T-helper 2 cell treated with Interferon-gamma antibody and Interleukin-4, amounts not matched to agents 5 μg/mL and 100 μg/mL, for 36 hours (primary cell): Measurements from ENCODE around the gene IL7R.
"Not testable (repeated sequence)": the region's sequence is repeated elsewhere in the genome, so short reads cannot be mapped to it uniquely, and the experiment has no call there.

Experiments used
- DNase-seq: peaks from one replicate; pipeline ENCODE4 v3.0.0; 2021; ENCODE audit warnings: low spot score
- H3K27ac Mint-ChIP-seq: one replicate; pipeline ENCODE4 v1.8.0; 2021; ENCODE audit warnings: mild to moderate bottlenecking, mixed read lengths
- H3K27me3 Mint-ChIP-seq: one replicate; pipeline ENCODE4 v1.8.0; 2021; ENCODE audit warnings: low read depth, mixed read lengths
- H3K36me3 Mint-ChIP-seq: one replicate; pipeline ENCODE4 v1.8.0; 2021; ENCODE audit warnings: low read depth, mixed read lengths
- H3K4me1 Mint-ChIP-seq: one replicate; pipeline ENCODE4 v1.8.0; 2021; ENCODE audit warnings: low read depth, mixed read lengths
- H3K4me3 Mint-ChIP-seq: one replicate; pipeline ENCODE4 v1.8.0; 2022; ENCODE audit warnings: mild to moderate bottlenecking, moderate library complexity, mixed read lengths
- H3K9me3 Mint-ChIP-seq: one replicate; pipeline ENCODE4 v1.8.0; 2021; ENCODE audit warnings: mixed read lengths

Gene IL7R

DNA sequence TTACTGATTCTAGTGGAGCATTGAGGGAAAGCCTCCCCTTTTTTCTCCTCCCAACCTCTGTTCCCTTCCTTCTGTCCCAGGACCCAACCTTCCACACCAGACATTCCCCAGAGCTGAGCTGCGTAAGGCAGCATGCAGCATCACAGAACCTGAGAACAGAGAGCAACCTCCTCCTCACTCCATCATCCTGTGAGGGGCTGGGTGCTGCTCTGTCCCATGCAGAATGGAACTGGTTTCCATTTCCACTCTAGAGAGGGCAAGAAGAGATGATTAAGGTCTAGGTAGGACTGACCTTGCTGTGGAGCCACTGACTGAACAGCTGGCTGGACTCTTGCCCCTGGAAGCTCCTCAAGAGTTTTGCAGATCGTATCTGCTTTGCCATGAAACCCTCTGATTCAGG lies 30.1 kb upstream of the IL7R start:
- Mint-ChIP-seq H3K36me3 (peaks cover 7% of the 10 kb centered on the region), H3K27ac (peak overlapping the region; percentile 87), H3K4me3 (peak overlapping the region; percentile 76)

DNA sequence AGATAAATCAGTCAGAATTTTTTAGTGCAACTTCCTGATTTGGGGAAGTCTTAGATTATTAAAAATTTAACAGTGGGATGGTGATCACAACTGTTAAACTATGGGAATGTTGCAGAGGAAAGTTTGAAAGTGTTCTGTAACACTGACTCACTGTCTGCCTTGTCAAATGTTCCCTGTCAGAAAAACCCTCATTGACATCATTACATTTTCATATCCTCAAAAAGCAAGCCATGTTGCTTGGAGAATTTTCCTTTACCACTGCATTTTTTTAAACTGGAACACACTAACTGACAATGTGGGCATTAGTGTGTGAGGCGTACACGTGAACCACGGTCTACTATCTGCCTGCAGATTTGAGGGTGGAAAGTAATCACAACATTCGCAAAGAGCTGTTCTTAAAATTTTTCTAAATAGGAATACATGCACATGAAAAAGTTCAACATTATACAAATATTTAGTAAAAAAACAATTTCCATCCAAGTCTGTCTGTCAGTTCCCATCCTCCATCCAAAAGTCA lies 28.6 kb upstream of the IL7R start:
- Mint-ChIP-seq H3K4me3 (no peak overlapping the region), H3K4me1 (peaks cover 77% of the 10 kb centered on the region), H3K36me3 (peaks cover 7% of the 10 kb centered on the region), H3K27me3 (peaks cover 2% of the 10 kb centered on the region), H3K27ac (peak overlapping the region; percentile 35), H3K9me3 (no peaks in the 10 kb centered on the region)
- no peak for DNase-seq

More for the DNA sequence above, 30.1 kb upstream of the IL7R start:
- DNase-seq = no peak
- Mint-ChIP-seq H3K27me3 (no peaks in the 10 kb centered on the region), H3K9me3 (no peaks in the 10 kb centered on the region), H3K4me1 (peaks cover 81% of the 10 kb centered on the region)

DNA sequence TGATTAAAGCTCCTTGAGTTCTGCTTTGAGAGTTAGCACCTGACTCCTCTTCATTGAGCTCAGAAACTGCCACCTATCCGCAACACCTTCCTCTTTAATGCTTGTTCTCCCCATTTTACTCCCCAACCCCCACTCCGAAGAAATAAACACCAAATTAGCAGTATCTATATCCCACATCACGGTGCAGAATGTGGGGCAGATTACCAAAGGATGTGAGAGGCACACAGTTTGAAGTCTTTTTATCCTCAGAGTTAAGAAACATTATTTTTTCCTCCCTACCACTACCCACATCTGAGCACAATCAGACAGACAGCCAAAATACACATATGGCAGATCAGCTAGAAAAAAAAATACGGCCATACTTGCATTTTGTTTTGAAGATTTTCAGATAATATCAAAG lies 26.1 kb upstream of the IL7R start:
- H3K4me1 Mint-ChIP-seq = peaks cover 79% of the 10 kb centered on the region

DNA sequence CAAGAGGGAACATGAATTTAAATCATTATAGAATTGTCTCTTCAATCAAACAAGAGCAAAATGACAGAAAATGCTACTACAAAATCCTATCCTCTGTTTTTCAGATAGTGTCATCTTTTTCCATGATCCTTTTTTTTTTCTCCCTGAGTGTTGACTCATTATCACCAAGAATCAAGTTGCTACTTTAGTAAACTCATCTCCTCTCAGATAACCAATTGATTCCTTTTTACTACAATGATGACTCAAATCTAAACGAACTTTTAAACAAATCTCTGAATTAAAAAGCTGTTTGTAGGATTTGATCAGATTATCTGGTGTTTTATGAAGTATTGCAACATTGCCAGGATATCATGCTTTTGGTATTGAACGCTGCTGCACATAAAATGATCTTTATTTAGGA lies 23.9 kb upstream of the IL7R start:
- DNase-seq = no peak
- Mint-ChIP-seq H3K36me3 (peaks cover 9% of the 10 kb centered on the region), H3K27ac (peak overlapping the region; percentile 72), H3K9me3 (no peaks in the 10 kb centered on the region), H3K27me3 (peaks cover 2% of the 10 kb centered on the region), H3K4me3 (peak overlapping the region; percentile 2), H3K4me1 (peaks cover 78% of the 10 kb centered on the region)

More for the DNA sequence above, 26.1 kb upstream of the IL7R start:
- DNase-seq = no peak
- peak overlapping the region; percentile 69 for H3K27ac Mint-ChIP-seq
- peaks cover 7% of the 10 kb centered on the region for H3K36me3 Mint-ChIP-seq
- peak overlapping the region; percentile 70 for H3K4me3 Mint-ChIP-seq
- H3K27me3 Mint-ChIP-seq = peaks cover 2% of the 10 kb centered on the region
- no peaks in the 10 kb centered on the region for H3K9me3 Mint-ChIP-seq

DNA sequence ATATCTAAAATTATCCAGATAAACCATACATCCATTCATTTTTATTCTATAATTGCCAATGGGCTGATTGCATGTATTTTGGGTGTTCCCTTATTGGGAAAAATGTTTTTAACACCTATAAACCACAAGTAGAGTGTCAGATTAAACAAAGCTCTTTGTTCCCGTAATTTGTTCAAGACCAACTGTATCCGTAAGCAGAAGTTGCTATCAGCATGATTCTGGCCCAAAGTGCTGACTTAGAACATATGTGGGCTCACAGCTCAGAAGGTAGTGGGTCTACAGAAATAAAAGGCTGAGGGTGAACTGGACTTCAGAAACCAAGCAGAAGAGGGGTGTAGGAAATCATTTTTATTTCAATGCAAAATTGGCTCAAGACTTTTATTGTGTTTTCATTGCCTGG lies 23.5 kb upstream of the IL7R start:
- Mint-ChIP-seq H3K4me3 (peak overlapping the region; percentile 53), H3K27me3 (peaks cover 2% of the 10 kb centered on the region), H3K9me3 (no peaks in the 10 kb centered on the region), H3K4me1 (peaks cover 76% of the 10 kb centered on the region), H3K27ac (peak overlapping the region; percentile 72), H3K36me3 (peaks cover 9% of the 10 kb centered on the region)
- DNase-seq = no peak

DNA sequence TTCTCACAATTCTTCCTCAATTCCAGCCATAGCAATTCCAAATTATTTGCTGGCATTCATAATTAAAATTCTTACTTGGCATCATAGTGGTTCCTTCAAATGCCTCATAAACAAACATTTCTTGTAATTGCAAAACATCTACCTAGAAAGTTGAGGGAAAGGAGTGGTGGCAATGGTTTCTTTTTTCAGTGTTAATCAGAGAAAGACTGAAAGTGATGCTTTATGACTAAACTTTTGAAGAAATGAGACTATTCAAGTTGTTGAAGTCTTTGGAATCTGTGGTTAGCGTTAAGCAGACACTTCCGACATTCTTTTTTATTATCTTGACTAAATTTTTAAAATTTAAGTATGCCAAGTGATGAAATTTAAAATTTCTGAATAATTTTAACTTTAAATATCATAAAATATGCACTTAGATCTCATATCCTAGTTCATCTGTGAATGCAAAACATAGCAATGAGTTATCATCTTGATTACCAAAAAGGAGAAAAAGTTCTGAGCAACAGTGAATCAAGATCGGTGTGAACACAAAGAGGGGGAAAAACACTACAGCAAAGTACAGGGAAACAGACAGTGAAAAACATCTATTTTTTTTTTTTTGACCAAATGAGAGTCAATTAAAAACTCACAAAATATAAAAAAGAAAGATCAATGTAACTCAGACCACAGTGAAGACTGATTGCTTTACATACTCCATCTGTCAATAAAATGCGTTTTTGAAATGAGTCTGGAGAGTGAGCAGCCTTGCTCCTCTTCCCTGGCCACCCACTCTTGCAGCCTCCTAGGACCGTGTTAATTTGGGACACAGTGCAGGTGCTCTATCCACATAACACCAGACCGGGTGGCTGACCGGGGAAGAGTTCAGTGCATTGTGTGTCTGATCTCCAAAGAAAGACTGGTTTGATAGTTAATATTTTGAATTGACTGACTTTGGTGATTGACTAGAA lies 20.6 kb upstream of the IL7R start:
- no peak for DNase-seq
- peaks cover 66% of the 10 kb centered on the region for H3K4me1 Mint-ChIP-seq
- H3K36me3 Mint-ChIP-seq = peaks cover 13% of the 10 kb centered on the region
- H3K27me3 Mint-ChIP-seq = peaks cover 2% of the 10 kb centered on the region
- peak overlapping the region; percentile 67 for H3K4me3 Mint-ChIP-seq
- peak overlapping the region; percentile 90 for H3K27ac Mint-ChIP-seq
- peaks cover 3% of the 10 kb centered on the region for H3K9me3 Mint-ChIP-seq

DNA sequence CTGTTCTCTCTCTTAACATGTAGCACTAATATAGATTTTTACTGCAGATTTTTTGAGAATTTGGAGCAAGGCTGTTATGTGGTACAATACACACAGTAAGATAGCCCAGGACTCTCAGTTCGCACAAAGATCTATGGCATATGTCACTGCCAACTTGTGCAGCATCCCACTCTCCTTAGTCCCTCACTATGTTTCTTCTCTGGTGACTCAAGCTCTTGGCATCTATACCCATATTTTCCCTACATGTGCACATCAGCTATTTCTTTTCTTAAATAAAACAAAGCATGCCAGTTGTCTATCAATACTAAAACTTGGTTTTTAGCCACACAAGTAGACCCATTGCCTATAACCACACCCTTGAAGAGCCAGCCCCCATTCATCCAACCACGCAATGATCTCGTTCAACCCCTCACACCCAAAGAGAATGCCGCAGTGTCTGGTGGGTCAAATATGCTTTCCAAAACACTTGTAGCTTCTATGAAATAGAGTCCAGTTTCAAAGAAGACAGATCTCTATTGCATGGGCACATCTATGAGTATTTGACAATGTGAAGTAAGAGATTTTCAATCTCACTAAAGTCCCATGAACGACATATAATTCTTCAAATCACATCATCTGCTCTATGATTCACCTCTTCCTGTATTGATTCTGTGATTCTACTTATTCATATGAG lies 18.2 kb upstream of the IL7R start:
- Mint-ChIP-seq H3K27ac (peak overlapping the region; percentile 16), H3K27me3 (no peaks in the 10 kb centered on the region), H3K36me3 (peaks cover 24% of the 10 kb centered on the region), H3K4me3 (peak overlapping the region; percentile 3), H3K4me1 (peaks cover 46% of the 10 kb centered on the region), H3K9me3 (peaks cover 13% of the 10 kb centered on the region)
- no peak for DNase-seq

DNA sequence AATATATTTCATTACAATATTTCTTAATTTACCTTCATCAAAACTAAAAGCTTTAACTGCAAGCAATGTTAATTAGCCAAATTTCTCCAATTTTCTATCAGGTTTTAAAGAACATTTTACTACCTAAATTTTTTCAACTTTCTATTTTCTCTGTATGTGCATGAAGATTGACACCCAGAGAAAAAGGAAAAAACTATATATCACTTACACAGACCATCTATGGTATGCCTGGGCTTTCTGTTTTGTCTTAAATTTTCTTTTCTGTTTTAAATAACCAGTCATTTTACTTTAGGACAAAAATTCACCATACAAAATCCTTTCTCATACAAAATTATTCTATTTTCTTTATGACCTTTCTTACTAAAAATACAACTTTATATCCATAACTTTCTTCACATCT lies 13.8 kb upstream of the IL7R start:
- DNase-seq = no peak
- Mint-ChIP-seq H3K27ac (no peak overlapping the region), H3K4me3 (no peak overlapping the region), H3K36me3 (peaks cover 52% of the 10 kb centered on the region), H3K4me1 (peaks cover 10% of the 10 kb centered on the region), H3K27me3 (no peaks in the 10 kb centered on the region), H3K9me3 (peaks cover 53% of the 10 kb centered on the region)

DNA sequence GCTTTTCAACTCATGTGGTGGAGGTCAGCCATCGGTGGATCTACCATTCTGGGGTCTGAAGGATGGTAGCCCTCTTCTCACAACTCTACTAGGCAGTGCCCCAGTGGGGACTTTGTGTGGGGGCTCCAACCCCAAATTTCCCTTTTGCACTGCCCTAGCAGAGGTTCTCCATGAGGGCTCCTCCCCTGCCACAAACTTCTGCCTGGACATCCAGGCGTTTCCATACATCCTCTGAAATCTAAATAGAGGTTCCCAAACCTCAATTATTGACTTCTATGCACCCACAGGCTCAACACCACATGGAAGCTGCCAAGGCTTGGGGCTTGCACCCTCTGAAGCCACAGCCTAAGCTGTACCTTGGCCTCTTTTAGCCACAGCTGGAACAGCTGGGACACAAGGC lies 11.2 kb upstream of the IL7R start:
- not testable (repeated sequence) for H3K27me3 Mint-ChIP-seq, H3K27ac Mint-ChIP-seq, H3K4me1 Mint-ChIP-seq, DNase-seq, H3K4me3 Mint-ChIP-seq
- H3K36me3 Mint-ChIP-seq = peaks cover 53% of the 10 kb centered on the region
- H3K9me3 Mint-ChIP-seq = peaks cover 58% of the 10 kb centered on the region

DNA sequence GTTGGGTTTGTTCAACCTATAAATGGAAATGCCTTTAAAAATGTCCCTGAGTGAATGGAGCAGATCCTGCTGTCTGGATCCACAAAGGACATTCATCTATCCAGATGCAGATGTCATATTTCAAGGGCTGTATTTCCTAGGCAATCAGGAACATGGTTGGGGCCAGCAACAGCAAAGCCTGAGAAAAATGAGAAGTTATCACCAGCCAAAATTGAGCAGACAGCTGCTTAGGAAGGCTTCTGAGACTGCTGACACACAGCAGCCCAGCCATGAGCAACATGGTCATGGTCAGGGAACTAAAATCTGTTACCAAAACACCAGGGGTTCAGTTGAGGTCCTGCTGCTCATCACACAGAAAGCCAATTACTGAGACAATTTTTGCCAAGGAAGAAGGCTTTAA lies 9.2 kb upstream of the IL7R start:
- H3K4me3 Mint-ChIP-seq = no peak overlapping the region
- H3K27me3 Mint-ChIP-seq = no peaks in the 10 kb centered on the region
- no peak for DNase-seq
- peaks cover 16% of the 10 kb centered on the region for H3K4me1 Mint-ChIP-seq
- H3K9me3 Mint-ChIP-seq = peaks cover 57% of the 10 kb centered on the region
- H3K36me3 Mint-ChIP-seq = peaks cover 47% of the 10 kb centered on the region
- no peak overlapping the region for H3K27ac Mint-ChIP-seq

DNA sequence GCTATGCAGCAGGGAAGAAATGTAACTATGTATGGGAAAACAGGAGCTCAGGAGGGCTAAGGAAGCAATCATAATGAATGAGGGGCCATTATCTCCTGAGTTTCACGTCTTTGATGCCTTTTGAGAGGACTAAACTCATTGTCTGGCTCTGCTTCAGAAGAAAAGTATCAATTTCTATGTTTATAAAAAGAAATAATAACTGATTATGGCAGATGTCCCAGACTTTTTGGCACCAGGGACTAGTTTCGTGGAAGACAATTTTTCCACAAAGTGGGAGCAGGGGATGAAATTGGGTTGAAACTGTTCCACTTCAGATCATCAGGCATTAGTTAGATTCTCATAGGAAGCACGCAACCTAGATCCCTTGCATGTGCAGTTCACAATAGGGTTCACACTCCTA lies 8.7 kb upstream of the IL7R start:
- no peak for DNase-seq
- H3K4me1 Mint-ChIP-seq = peaks cover 20% of the 10 kb centered on the region
- H3K36me3 Mint-ChIP-seq = peaks cover 45% of the 10 kb centered on the region
- H3K4me3 Mint-ChIP-seq = no peak overlapping the region
- peaks cover 53% of the 10 kb centered on the region for H3K9me3 Mint-ChIP-seq
- no peaks in the 10 kb centered on the region for H3K27me3 Mint-ChIP-seq
- H3K27ac Mint-ChIP-seq = no peak overlapping the region

DNA sequence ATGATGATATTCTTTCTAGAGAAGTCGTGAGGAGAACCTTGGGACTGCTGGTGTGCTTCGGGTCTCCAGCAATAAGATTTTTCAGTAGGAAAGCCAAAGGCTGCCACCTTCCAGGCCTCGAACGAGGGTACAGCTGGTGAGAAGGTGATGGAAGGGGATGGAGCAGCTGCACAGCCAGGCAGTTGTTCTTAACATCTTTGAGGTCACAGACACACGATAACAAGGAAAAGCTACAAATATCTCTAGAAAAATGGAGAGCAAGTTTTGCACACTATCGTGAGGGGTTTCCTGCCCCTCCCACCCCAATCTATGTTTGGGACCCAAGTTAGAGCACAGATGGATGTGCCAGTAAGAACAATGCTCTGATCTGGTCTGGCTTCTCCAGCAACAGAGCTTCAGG lies 6.8 kb upstream of the IL7R start:
- H3K36me3 Mint-ChIP-seq = peaks cover 38% of the 10 kb centered on the region
- peaks cover 40% of the 10 kb centered on the region for H3K9me3 Mint-ChIP-seq
- peaks cover 39% of the 10 kb centered on the region for H3K4me1 Mint-ChIP-seq
- DNase-seq = no peak
- H3K4me3 Mint-ChIP-seq = no peak overlapping the region
- no peak overlapping the region for H3K27ac Mint-ChIP-seq
- H3K27me3 Mint-ChIP-seq = no peaks in the 10 kb centered on the region

DNA sequence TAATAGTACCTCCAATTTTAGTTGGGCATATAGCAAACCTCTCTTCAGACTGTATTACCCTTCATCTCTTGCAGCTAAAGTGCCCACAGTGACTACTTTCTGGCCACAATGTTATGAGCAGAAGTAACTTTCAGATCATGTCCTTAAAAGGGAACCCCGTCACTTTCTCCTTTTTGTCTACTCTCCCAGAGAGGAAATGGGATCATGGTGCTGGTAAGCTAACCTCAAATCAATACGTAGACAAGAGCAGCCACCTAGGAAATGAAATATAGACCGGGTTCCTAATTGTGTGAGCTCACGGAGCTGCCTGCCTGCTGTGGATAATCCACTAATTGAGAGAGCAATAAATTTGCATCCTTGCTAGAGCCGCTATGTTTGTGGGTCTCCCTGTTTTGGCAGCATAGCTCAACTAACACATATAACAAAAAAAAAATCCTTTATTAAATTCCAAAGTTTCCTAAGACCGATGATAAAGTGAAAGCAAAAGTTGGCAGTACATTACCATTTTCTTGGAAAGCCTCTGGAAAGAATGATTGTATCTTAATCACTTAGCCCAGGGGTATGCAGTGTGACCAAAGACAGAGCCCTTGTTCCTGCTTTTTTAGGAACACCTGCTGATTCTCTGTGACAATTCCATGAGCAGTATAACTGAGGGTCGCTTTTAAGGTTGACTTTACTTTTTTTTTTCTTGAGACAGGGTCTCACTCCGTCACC lies 5.6 kb upstream of the IL7R start:
- DNase-seq = no peak
- peaks cover 51% of the 10 kb centered on the region for H3K4me1 Mint-ChIP-seq
- H3K4me3 Mint-ChIP-seq = no peak overlapping the region
- no peaks in the 10 kb centered on the region for H3K27me3 Mint-ChIP-seq
- H3K27ac Mint-ChIP-seq = no peak overlapping the region
- H3K9me3 Mint-ChIP-seq = peaks cover 32% of the 10 kb centered on the region
- H3K36me3 Mint-ChIP-seq = peaks cover 29% of the 10 kb centered on the region
